Endodermal cell (in vitro differentiated cells): ENCODE data around the gene C21orf91. TPM values are rescaled to one million over a fixed set of nuclear protein-coding genes. Genes with fewer than 3 reads are reported as not detected.

Experiments
- DNase-seq: peaks from one replicate; pipeline ENCODE4 v3.0.0-alpha.2; 2017
- H3K27ac ChIP-seq: 2 replicates; pipeline ENCODE4 v1.5.1; 2013; ENCODE audit warnings: mild to moderate bottlenecking, low read depth, low read length, moderate library complexity
- H3K27me3 ChIP-seq: 2 replicates; pipeline ENCODE4 v1.6.1; 2013; ENCODE audit warnings: mild to moderate bottlenecking, low read length, moderate library complexity; ENCODE audit not compliant: insufficient read depth, control insufficient read depth, poor library complexity, severe bottlenecking
- H3K36me3 ChIP-seq: 2 replicates; pipeline ENCODE4 v1.7.0; 2013; ENCODE audit warnings: mild to moderate bottlenecking, low read length, moderate library complexity; ENCODE audit not compliant: control insufficient read depth, insufficient read depth
- H3K4me1 ChIP-seq: one replicate; pipeline ENCODE4 v1.7.0; 2013; ENCODE audit warnings: low read length; ENCODE audit not compliant: control insufficient read depth, insufficient read depth
- H3K4me3 ChIP-seq: 2 replicates; pipeline ENCODE4 v1.5.1; 2013; ENCODE audit warnings: mild to moderate bottlenecking, low read length, moderate library complexity
- H3K9ac ChIP-seq: 2 replicates; pipeline ENCODE4 v1.6.1; 2013; ENCODE audit warnings: mild to moderate bottlenecking, low read length, moderate library complexity; ENCODE audit not compliant: poor library complexity, severe bottlenecking; ENCODE audit errors: extremely low read depth
- H3K9me3 ChIP-seq: 2 replicates; pipeline ENCODE4 v1.6.1; 2013; ENCODE audit warnings: mild to moderate bottlenecking, low read length, moderate library complexity; ENCODE audit not compliant: control insufficient read depth
- H3K27ac Mint-ChIP-seq: 2 replicates; pipeline ENCODE4 v1.8.0; 2020; ENCODE audit warnings: mixed read lengths
- H3K27me3 Mint-ChIP-seq: 2 replicates; pipeline ENCODE4 v1.8.0; 2021; ENCODE audit warnings: mild to moderate bottlenecking, mixed read lengths; ENCODE audit not compliant: insufficient read depth
- H3K36me3 Mint-ChIP-seq: 2 replicates; pipeline ENCODE4 v1.8.0; 2020; ENCODE audit warnings: low read depth, mixed read lengths
- H3K4me1 Mint-ChIP-seq: 2 replicates; pipeline ENCODE4 v1.8.0; 2020; ENCODE audit warnings: mixed read lengths
- H3K4me3 Mint-ChIP-seq: 2 replicates; pipeline ENCODE4 v1.8.0; 2020; ENCODE audit warnings: mild to moderate bottlenecking, moderate library complexity, mixed read lengths
- H3K9me3 Mint-ChIP-seq: 2 replicates; pipeline ENCODE4 v1.8.0; 2020; ENCODE audit warnings: mild to moderate bottlenecking, mixed read lengths
- CTCF ChIP-seq: fragments of 200-600 bp; sonication (generic); conservative IDR thresholded peaks from 2 replicates; pipeline ENCODE4 v1.5.0; 2021; ENCODE audit warnings: antibody characterized with exemption, mild to moderate bottlenecking
- WGBS, 2 experiments: methylation state at CpG; one replicate each; pipeline versions ENCODE4 v1.1.5 to v1.1.7; 2013; ENCODE audit warnings: missing lambda C conversion rate in 2 of 2, mixed read lengths in 1 of 2; ENCODE audit not compliant: insufficient coverage in 1 of 2, insufficient read length in 1 of 2; 5-methylcytosine and 5-hydroxymethylcytosine counted together
- total RNA-seq, 2 donors: library from RNA; stranded (reverse); fragmentation: NEBNext Ultra II Directional in 1 of 2; extraction: Animal tissue kit (Norgen Biotek cat#: 25700) in 1 of 2; gene quantifications; 2 replicates in 1 of 2; 3 replicates in 1 of 2; pipeline ENCODE4 v1.2.1, GENCODE V29; 2021

The C21orf91 gene
- total RNA-seq, 2 donors from 2014 or later: 32.3 to 49.5 TPM

GRCh38 chr21:17797967-17798366 lies 21.2 kb downstream of the C21orf91 start:
- H3K27me3 Mint-ChIP-seq: no peaks in the 10 kb centered on the region
- Histone ChIP-seq H3K9ac (no peak overlapping the region), H3K4me1 (no peaks in the 10 kb centered on the region), H3K27ac (no peak overlapping the region), H3K9me3 (peaks cover 8% of the 10 kb centered on the region), H3K4me3 (no peak overlapping the region), H3K36me3 (peaks cover 84% of the 10 kb centered on the region), H3K27me3 (no peaks in the 10 kb centered on the region)
- H3K9me3 Mint-ChIP-seq: peaks cover 3% of the 10 kb centered on the region
- H3K27ac Mint-ChIP-seq: no peak overlapping the region
- WGBS, 2 experiments: 97% methylated on average over 2 of the region's 2 CpGs; no CpG with 5 or more reads in 1 of the 2 experiments
- H3K36me3 Mint-ChIP-seq: peaks cover 57% of the 10 kb centered on the region
- H3K4me1 Mint-ChIP-seq: peaks cover 4% of the 10 kb centered on the region
- no peak for TF ChIP-seq CTCF
- no peak for DNase-seq
- H3K4me3 Mint-ChIP-seq: no peak overlapping the region

GRCh38 chr21:17796503-17796902 lies 22.7 kb downstream of the C21orf91 start:
- Histone ChIP-seq H3K9me3 (no peaks in the 10 kb centered on the region), H3K27ac (no peak overlapping the region), H3K36me3 (peaks cover 84% of the 10 kb centered on the region), H3K27me3 (no peaks in the 10 kb centered on the region), H3K9ac (no peak overlapping the region), H3K4me3 (no peak overlapping the region), H3K4me1 (no peaks in the 10 kb centered on the region)
- H3K4me3 Mint-ChIP-seq: no peak overlapping the region
- peaks cover 4% of the 10 kb centered on the region for H3K4me1 Mint-ChIP-seq
- H3K27ac Mint-ChIP-seq: no peak overlapping the region
- peaks cover 49% of the 10 kb centered on the region for H3K36me3 Mint-ChIP-seq
- no peak for TF ChIP-seq CTCF
- H3K9me3 Mint-ChIP-seq: peaks cover 3% of the 10 kb centered on the region
- DNase-seq: no peak
- no peaks in the 10 kb centered on the region for H3K27me3 Mint-ChIP-seq
- 100% methylated on average over 1 of the region's 1 CpG for WGBS, 2 experiments

GRCh38 chr21:17796037-17796403 lies 23.1 kb downstream of the C21orf91 start:
- Histone ChIP-seq H3K27me3 (no peaks in the 10 kb centered on the region), H3K9ac (no peak overlapping the region), H3K4me3 (no peak overlapping the region), H3K27ac (no peak overlapping the region), H3K4me1 (no peaks in the 10 kb centered on the region), H3K9me3 (no peaks in the 10 kb centered on the region), H3K36me3 (peaks cover 89% of the 10 kb centered on the region)
- H3K9me3 Mint-ChIP-seq: peaks cover 3% of the 10 kb centered on the region
- DNase-seq: no peak
- H3K27ac Mint-ChIP-seq: no peak overlapping the region
- WGBS, 2 experiments: 91 to 93% methylated on average over 1 of the region's 1 CpG
- H3K27me3 Mint-ChIP-seq: no peaks in the 10 kb centered on the region
- no peak overlapping the region for H3K4me3 Mint-ChIP-seq
- no peak for TF ChIP-seq CTCF
- peaks cover 50% of the 10 kb centered on the region for H3K36me3 Mint-ChIP-seq
- peaks cover 4% of the 10 kb centered on the region for H3K4me1 Mint-ChIP-seq
